RWPE2 (cell line): ENCODE measurements around the gene NUB1.

Experiments
- ATAC-seq: fragments of 200-7000 bp; cut with Tn5 transposase; 3 replicates; pipeline ENCODE4 v1.9.1; 2021; ENCODE audit warnings: low read depth
- DNase-seq: peaks from one replicate; pipeline ENCODE4 v3.0.0-alpha.2; 2020; ENCODE audit warnings: low spot score
- H3K27ac ChIP-seq: fragments of 450-650 bp; 2 replicates; pipeline ENCODE4 v1.5.1; 2017; ENCODE audit warnings: mild to moderate bottlenecking; ENCODE audit not compliant: poor library complexity, severe bottlenecking
- H3K27me3 ChIP-seq: fragments of 250-450 bp; sonication (Bioruptor Pico); 2 replicates; pipeline ENCODE4 v1.5.1; 2021; ENCODE audit warnings: mild to moderate bottlenecking, moderate library complexity; ENCODE audit not compliant: insufficient read depth, poor library complexity, severe bottlenecking
- H3K36me3 ChIP-seq: fragments of 250-450 bp; sonication (Bioruptor Pico); 2 replicates; pipeline ENCODE4 v1.5.1; 2020; ENCODE audit warnings: low read depth, mild to moderate bottlenecking, moderate library complexity
- H3K4me1 ChIP-seq: fragments of 250-450 bp; sonication (Bioruptor Pico); 2 replicates; pipeline ENCODE4 v1.5.1; 2021; ENCODE audit warnings: mild to moderate bottlenecking, moderate library complexity; ENCODE audit not compliant: insufficient read depth, poor library complexity, severe bottlenecking
- H3K4me3 ChIP-seq: fragments of 250-450 bp; sonication (Bioruptor Pico); 2 replicates; pipeline ENCODE4 v1.5.1; 2021; ENCODE audit warnings: mild to moderate bottlenecking, moderate library complexity; ENCODE audit not compliant: severe bottlenecking
- H3K9me3 ChIP-seq: fragments of 250-450 bp; sonication (Bioruptor Pico); 2 replicates; pipeline ENCODE4 v1.5.1; 2021; ENCODE audit warnings: mild to moderate bottlenecking, moderate library complexity; ENCODE audit not compliant: severe bottlenecking
- CTCF ChIP-seq: fragments of 450-650 bp; IDR thresholded peaks from one replicate; pipeline ENCODE4 v1.5.1; 2017; ENCODE audit warnings: mild to moderate bottlenecking, moderate library complexity; ENCODE audit not compliant: poor library complexity, severe bottlenecking

The NUB1 gene

GRCh38 chr7:151386301-151387160 lies 44.9 kb downstream of the NUB1 start:
- H3K4me1 ChIP-seq: no peaks in the 10 kb centered on the region
- peaks cover 11% of the 10 kb centered on the region for H3K27me3 ChIP-seq
- ATAC-seq: peak; percentile 57; the same call in 2 of the 3 replicates
- H3K4me3 ChIP-seq: no peak overlapping the region
- no peaks in the 10 kb centered on the region for H3K9me3 ChIP-seq
- DNase-seq: peak; percentile 51
- H3K27ac ChIP-seq: no peak overlapping the region
- H3K36me3 ChIP-seq: no peaks in the 10 kb centered on the region
- no peak for TF ChIP-seq CTCF

DNA sequence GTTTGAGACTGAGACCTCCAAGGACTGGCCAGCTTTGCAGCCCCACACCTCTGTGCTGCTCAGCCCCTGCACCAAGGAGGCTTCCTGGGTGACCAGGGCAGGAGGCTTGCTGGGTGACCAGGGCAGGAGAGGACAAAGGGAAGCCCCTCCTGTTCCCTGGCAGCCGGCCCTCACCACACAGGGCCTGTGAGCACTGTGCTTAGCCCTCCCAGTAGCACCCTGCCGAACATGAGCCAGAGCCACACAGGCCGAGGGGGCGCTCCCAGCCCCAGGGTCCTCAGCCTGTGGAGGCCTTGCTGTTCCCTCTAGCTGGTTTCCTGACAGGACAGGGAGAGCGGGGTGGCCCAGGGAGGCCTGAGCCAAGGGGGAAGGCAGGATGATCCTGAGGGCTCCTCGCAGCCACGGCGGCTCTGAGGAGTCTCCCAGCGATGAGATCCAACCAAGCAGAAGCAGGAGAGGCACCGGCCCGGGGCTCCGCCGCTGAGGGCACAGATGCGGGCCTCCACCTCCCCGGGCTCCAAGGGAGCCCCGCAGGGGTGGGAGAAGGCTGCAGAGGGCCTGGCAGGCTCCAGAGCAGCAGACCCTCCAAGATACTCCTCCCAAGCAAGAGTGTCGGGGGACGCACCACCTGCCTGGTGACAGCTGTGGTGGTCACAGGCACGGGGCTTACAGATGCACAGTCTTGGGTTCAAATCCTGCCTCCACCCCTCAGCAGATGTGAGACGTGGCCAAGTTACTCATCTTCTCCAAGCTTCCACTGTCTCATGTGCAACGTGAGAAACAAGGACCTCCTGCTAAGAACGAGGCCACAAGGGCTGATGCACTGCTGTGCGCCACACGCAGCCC lies 45.8 kb downstream of the NUB1 start:
- Histone ChIP-seq H3K4me1 (no peaks in the 10 kb centered on the region), H3K9me3 (no peaks in the 10 kb centered on the region), H3K36me3 (no peaks in the 10 kb centered on the region), H3K4me3 (no peak overlapping the region), H3K27me3 (peaks cover 2% of the 10 kb centered on the region), H3K27ac (no peak overlapping the region)
- ATAC-seq (no peak), DNase-seq (peak; percentile 43)
- no peak for TF ChIP-seq CTCF

- TF ChIP-seq CTCF: no peak
- Histone ChIP-seq H3K9me3 (no peaks in the 10 kb centered on the region), H3K36me3 (no peaks in the 10 kb centered on the region), H3K4me1 (no peaks in the 10 kb centered on the region), H3K27me3 (no peaks in the 10 kb centered on the region), H3K27ac (no peak overlapping the region), H3K4me3 (no peak overlapping the region)
- ATAC-seq (no peak), DNase-seq (peak; percentile 45)
Observed at GRCh38 chr7:151388007-151388297, 46.3 kb downstream of the NUB1 start.

DNA sequence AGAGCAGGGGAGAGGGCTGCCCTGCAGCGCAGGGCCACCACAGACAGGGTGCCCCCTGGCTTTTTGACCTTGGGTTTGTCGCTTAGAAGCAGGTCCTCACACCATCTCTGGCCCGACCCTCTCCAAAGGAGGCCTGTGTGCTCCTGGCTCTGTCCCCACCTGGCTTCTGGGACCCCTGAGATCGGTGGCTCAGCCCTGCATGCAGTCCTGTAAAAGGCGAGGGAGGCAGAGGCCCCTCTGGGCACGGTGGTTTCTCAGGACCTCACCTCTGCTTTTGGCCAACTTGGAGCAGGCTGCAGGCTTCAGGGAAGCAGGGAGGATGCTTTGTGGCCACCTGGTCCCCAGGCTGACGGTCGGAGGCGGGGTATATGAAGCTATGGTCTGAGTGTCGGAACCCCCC lies 46.8 kb downstream of the NUB1 start:
- no peaks in the 10 kb centered on the region for H3K36me3 ChIP-seq
- no peaks in the 10 kb centered on the region for H3K4me1 ChIP-seq
- no peak for DNase-seq
- no peak for TF ChIP-seq CTCF
- H3K27me3 ChIP-seq: no peaks in the 10 kb centered on the region
- ATAC-seq: no peak
- H3K9me3 ChIP-seq: no peaks in the 10 kb centered on the region
- H3K4me3 ChIP-seq: no peak overlapping the region
- no peak overlapping the region for H3K27ac ChIP-seq
